GM12878 (cell line): ENCODE data around the gene PAPOLA. TPM values are rescaled to one million over a fixed set of nuclear protein-coding genes. Genes with fewer than 3 reads are reported as not detected.

ENCODE experiments used
- ATAC-seq: fragments of 200-7000 bp; cut with Tn5 transposase; 3 replicates; pipeline ENCODE4 v1.9.1; 2020; ENCODE audit warnings: mild to moderate bottlenecking, moderate library complexity
- BruUV-seq: library from RNA; stranded (reverse); fragments of 400-500 nt; replicated peaks from 2 replicates; lab custom pipeline; 2021; lab: Mats Ljungman, UMichigan
- CTCF ChIA-PET: fragments of 300-600 bp; sonication (Branson Sonifier 250); formaldehyde crosslinking; extraction: SDS; loops from one replicate; lab custom pipeline; 2021; ENCODE audit warnings: inconsistent platforms; lab: Yijun Ruan, JAX
- POLR2A ChIA-PET: fragments of 350-600 bp; formaldehyde crosslinking; extraction: SDS; loops from one replicate; lab custom pipeline; 2021; ENCODE audit warnings: inconsistent platforms; lab: Charles Lee
- RAD21 ChIA-PET: fragments of 300-600 bp; sonication (Branson Sonifier 250); formaldehyde crosslinking; loops from one replicate; lab custom pipeline; 2023; ENCODE audit warnings: antibody characterized with exemption; ENCODE audit not compliant: unreplicated experiment; lab: Charles Lee
- SMC1A ChIA-PET: fragments of 300-600 bp; sonication (Branson Sonifier 250); formaldehyde crosslinking; loops from one replicate; lab custom pipeline; 2023; ENCODE audit not compliant: unreplicated experiment, uncharacterized antibody; lab: Charles Lee
- DNase-seq: peaks from one replicate; pipeline ENCODE4 v3.0.0-alpha.2; 2011; ENCODE audit warnings: low read depth, low spot score
- FAIRE-seq: peaks from 3 replicates; lab custom pipeline; 2011; peaks lifted over from hg19 to GRCh38; lab: Jason Lieb, UNC
- H2AFZ ChIP-seq: 2 replicates; pipeline ENCODE4 v1.6.0; 2011; ENCODE audit warnings: low read depth, low read length, control low read depth; ENCODE audit not compliant: control insufficient read depth
- H3K27ac ChIP-seq: 2 replicates; pipeline ENCODE4 v1.5.1; 2011; ENCODE audit warnings: control low read depth; ENCODE audit not compliant: control insufficient read depth, insufficient read depth
- H3K27me3 ChIP-seq, 2 experiments: replicated peaks in 1 of 2; 2 replicates each; pipeline versions ENCODE4 v1.6.0 to v1.6.1; 2011; ENCODE audit warnings: low read length in 1 of 2; ENCODE audit not compliant: control insufficient read depth in 2 of 2, insufficient read depth in 2 of 2
- H3K36me3 ChIP-seq, 2 experiments: 2 replicates each; pipeline ENCODE4 v1.5.1; 2011; ENCODE audit warnings: low read length in 1 of 2; ENCODE audit not compliant: control insufficient read depth in 2 of 2, insufficient read depth in 2 of 2
- H3K4me1 ChIP-seq: 2 replicates; pipeline ENCODE4 v1.6.1; 2011; ENCODE audit warnings: mild to moderate bottlenecking, low read length, moderate library complexity, mixed read lengths; ENCODE audit not compliant: control insufficient read depth, insufficient read depth
- H3K4me2 ChIP-seq: 2 replicates; pipeline ENCODE4 v1.6.0; 2011; ENCODE audit warnings: control low read depth; ENCODE audit not compliant: control insufficient read depth, insufficient read depth
- H3K4me3 ChIP-seq: fragments of 200-600 bp; sonication (generic); 2 replicates; pipeline ENCODE4 v1.5.1; 2016
- H3K79me2 ChIP-seq: 2 replicates; pipeline ENCODE4 v1.6.0; 2011; ENCODE audit warnings: low read length; ENCODE audit not compliant: control insufficient read depth, insufficient read depth
- H3K9ac ChIP-seq: 2 replicates; pipeline ENCODE4 v1.8.0; 2011; ENCODE audit warnings: low read length, control low read depth, mixed read lengths; ENCODE audit not compliant: control insufficient read depth, insufficient read depth
- H3K9me3 ChIP-seq: replicated peaks from 3 replicates; pipeline ENCODE4 v1.5.1; 2011; ENCODE audit warnings: mild to moderate bottlenecking, low read length; ENCODE audit not compliant: control insufficient read depth, insufficient read depth
- H4K20me1 ChIP-seq: 2 replicates; pipeline ENCODE4 v1.6.0; 2011; ENCODE audit not compliant: control insufficient read depth, insufficient read depth
- CBX5 ChIP-seq: sonication (generic); IDR thresholded peaks from 2 replicates; pipeline ENCODE4 v1.6.1; 2016; ENCODE audit warnings: low read depth, moderate library complexity, mild to moderate bottlenecking, inconsistent platforms
- FOXK2 ChIP-seq: fragments of 450-650 bp; IDR thresholded peaks from 2 replicates; pipeline ENCODE4 v1.6.1; 2017; ENCODE audit warnings: mild to moderate bottlenecking, moderate library complexity
- HSF1 ChIP-seq: fragments of 150-350 bp; IDR thresholded peaks from 2 replicates; pipeline ENCODE4 v1.6.1; 2014; ENCODE audit warnings: mild to moderate bottlenecking, low read depth, low read length
- IRF3 ChIP-seq: fragments of 450-650 bp; IDR thresholded peaks from 2 replicates; pipeline ENCODE4 v1.6.1; 2014; ENCODE audit warnings: mild to moderate bottlenecking
- LARP7 ChIP-seq: fragments of 450-650 bp; IDR thresholded peaks from 2 replicates; pipeline ENCODE4 v1.6.1; 2017; ENCODE audit warnings: mild to moderate bottlenecking
- MLLT1 ChIP-seq: fragments of 450-650 bp; IDR thresholded peaks from 2 replicates; pipeline ENCODE4 v1.6.1; 2016; ENCODE audit warnings: mild to moderate bottlenecking
- ZBTB33 ChIP-seq: fragments of 450-650 bp; IDR thresholded peaks from 2 replicates; pipeline ENCODE4 v1.6.1; 2017; ENCODE audit warnings: mild to moderate bottlenecking
- WGBS: methylation state at CpG from one replicate; pipeline ENCODE4 v1.1.6; 2016; ENCODE audit warnings: low lambda C conversion rate; ENCODE audit not compliant: insufficient replicate concordance, insufficient coverage; ENCODE audit errors: missing lambda C conversion rate; 5-methylcytosine and 5-hydroxymethylcytosine counted together
- in situ Hi-C: fragments of 300-500 bp; cut with MboI; formaldehyde crosslinking; loops from 9 replicates; pipeline ENCODE4 v1.14.3; 2018; ENCODE audit warnings: mixed read lengths
- intact Hi-C: fragments of 100-400 bp; cut with micrococcal nuclease; formaldehyde crosslinking; loops from one replicate; pipeline ENCODE4 v1.14.2; 2022; ENCODE audit not compliant: unreplicated experiment
- polyA plus RNA-seq, 11 experiments: library from polyadenylated mRNA; depleted of rRNA in 4 of 11; unstranded in 6 of 11; stranded (reverse) in 5 of 11; fragments of >200 nt; fragmentation: Nextera tagmentation in 4 of 11; fragmentation: Illumina TruSeq in 1 of 11; extraction: Ambion mirVana in 4 of 11; extraction: Trizol in 1 of 11; gene quantifications; 1 replicate in 1 of 11; 2 replicates in 10 of 11; pipeline versions ENCODE4 v1.2.1 to v1.2.3, GENCODE V29; 2011 to 2016; ENCODE audit warnings: inconsistent platforms in 2 of 11, missing spikeins in 2 of 11, low read depth in 1 of 11
- total RNA-seq, 4 experiments: library from RNA; depleted of rRNA in 3 of 4; stranded (reverse); fragments of >200 nt in 3 of 4; fragmentation: Illumina TruSeq in 1 of 4; extraction: Trizol in 1 of 4; gene quantifications; 2 replicates each; pipeline versions ENCODE4 v1.2.1 to v1.2.3, GENCODE V29; 2013 to 2021

The PAPOLA gene
- total and polyA plus RNA-seq, 10 of the 15 experiments (the other 5 are each of a cell fraction or from before 2014, with no cell fraction given), result 46.0 to 185 (median 114) TPM

DNA sequence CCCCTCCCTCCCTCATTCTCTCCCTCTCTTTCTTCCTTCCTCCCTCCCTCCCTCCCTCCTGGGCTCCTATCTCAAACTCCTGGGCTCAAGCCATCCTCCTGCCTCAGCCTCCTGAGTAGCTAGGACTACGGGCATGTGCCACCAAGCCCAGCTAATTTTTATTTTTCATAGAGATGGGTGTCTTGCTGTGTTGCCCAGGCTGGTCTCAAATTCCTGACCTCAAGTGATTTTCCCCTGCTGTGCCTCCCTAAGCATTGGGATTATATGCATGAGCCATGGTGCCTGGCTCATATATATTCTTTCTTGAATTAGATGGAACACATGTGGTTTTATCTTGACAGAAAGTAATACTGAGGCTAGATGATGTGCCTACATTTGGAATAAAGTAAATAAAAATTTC is 14.2 kb downstream of the PAPOLA start:
- no peak overlapping the region for H3K4me2 ChIP-seq
- ATAC-seq (no peak), FAIRE-seq (no peak), DNase-seq (no peak)
- H3K4me3 ChIP-seq, result no peak overlapping the region
- ChIA-PET CTCF (interaction anchor here (0.8 to 1.5 kb wide), 2 partner anchors 10 to 20 kb away, joined by 3 to 4 read pairs; no protein-coding TSS in a partner anchor), SMC1A (interaction anchor here (1.0 to 2.6 kb wide), 7 partner anchors 8 to 132 kb away, joined by 3 to 13 read pairs (median 4); no protein-coding TSS in a partner anchor), RAD21 (no interaction called here), POLR2A (interaction anchor here (0.9 to 1.6 kb wide), 2 partner anchors 10 to 11 kb away, joined by 5 read pairs; no protein-coding TSS in a partner anchor)
- peaks cover 36% of the 10 kb centered on the region for H3K4me1 ChIP-seq
- TF ChIP-seq LARP7, result no peak
- TF ChIP-seq MLLT1, result no peak
- no peak for TF ChIP-seq FOXK2
- TF ChIP-seq ZBTB33, result no peak
- TF ChIP-seq IRF3, result no peak
- no peak for TF ChIP-seq HSF1
- TF ChIP-seq CBX5, result no peak
- intact Hi-C loops (no loop called here), in situ Hi-C loops (no loop called here)
- peaks cover 2% of the 10 kb centered on the region; the same call in 1 of the 2 replicates for H4K20me1 ChIP-seq
- no peak overlapping the region for H2AFZ ChIP-seq
- peaks cover 0 to 8% of the 10 kb centered on the region in 2 experiments; a peak in 2 of 4 replicates for H3K36me3 ChIP-seq
- no peaks in the 10 kb centered on the region for H3K27me3 ChIP-seq
- peaks cover 97% of the 10 kb centered on the region for H3K79me2 ChIP-seq
- no TSS peak for BruUV-seq
- H3K27ac ChIP-seq, result no peak overlapping the region; the same call in 1 of the 2 replicates
- no peak overlapping the region for H3K9ac ChIP-seq
- WGBS, result 100% methylated on average over 1 of the region's 1 CpG
- no peaks in the 10 kb centered on the region for H3K9me3 ChIP-seq
